HG03354 (cell line): ENCODE results near the gene PROX1.

ENCODE experiments used
- ATAC-seq: cut with Tn5 transposase; IDR thresholded peaks from one replicate; pipeline ENCODE4 v1.9.1; 2021; ENCODE audit warnings: mild to moderate bottlenecking; ENCODE audit not compliant: unreplicated experiment, poor library complexity, severe bottlenecking

The PROX1 gene

DNA sequence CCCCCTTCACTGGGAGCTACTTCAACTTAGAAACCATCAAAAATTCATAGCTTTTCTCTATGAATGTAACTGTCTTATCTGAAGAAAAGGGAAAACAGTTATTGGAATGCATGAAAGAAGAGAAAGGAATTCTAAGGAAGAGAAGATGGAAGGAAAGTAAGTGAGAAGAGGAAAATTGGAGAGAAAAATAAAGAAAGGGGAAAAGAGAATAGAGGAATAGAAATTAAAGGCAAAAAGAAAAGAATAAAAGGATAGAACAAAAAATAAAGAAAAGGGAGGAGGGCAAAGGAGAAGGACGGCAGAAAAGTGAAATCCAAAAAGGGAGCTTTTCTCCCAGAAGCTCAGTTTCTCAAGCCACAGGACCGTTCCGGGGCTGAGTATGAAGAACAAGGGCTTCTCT lies 9.9 kb upstream of the PROX1 start:
- no peak for ATAC-seq

DNA sequence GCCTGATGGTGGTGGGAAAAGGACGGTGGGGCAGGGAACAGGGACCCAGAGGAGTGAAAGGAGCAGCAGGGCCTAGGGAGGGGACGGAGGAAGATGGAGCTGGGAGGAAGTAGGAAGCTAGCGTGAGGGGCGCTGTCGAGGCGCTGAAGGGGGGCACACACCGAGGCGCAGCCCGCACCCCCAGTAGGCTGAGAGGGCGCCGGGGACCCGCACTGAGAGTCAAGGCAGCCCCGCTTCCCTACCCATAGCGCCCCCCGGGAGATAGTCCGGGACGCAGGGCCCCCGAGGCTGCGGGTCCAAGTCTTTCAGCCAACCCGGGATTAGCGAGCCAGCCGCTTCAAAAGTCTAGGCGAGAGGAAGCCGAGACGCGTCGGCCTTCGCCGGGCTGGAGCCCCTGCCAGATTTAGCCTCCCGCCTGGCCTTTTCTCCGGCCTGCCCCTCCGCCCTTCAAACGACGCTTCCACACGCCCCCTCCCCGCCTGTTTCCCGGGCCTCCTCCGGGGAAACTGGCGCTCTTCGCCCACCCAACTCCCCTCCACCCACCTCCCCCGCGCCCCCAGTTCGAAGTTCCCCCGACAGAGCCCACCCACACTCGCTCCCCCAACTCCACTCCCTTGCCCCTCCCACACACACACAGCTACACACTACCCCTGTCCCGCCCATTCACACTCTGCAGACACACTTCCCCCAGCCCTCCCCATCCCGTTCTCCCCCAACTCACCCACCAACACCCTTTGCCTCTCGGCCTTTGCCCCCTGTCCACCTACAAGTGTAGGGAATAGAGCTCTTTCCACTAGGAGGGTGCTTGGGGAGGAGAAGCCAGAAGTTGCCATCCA lies 7.8 kb upstream of the PROX1 start:
- no peak for ATAC-seq

DNA sequence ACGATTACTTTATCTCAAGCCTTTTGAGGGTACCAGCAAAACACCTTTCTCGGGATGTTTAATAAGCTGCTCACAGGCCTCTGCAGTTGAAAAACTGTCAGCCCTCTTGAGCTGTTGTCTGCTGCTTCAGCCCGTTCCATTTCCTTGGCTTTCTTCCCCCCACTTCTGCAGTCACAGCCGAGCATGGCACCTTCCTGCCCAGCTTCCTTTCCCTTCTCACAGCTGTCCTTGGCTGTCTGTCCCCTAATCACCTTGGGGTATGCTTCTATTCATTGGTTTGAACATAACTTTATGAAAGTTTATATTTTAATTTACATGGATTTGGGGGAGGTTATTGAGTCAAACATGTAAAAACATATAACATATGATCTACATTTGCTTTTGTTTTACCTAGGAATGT lies 6.9 kb upstream of the PROX1 start:
- ATAC-seq: no peak

DNA sequence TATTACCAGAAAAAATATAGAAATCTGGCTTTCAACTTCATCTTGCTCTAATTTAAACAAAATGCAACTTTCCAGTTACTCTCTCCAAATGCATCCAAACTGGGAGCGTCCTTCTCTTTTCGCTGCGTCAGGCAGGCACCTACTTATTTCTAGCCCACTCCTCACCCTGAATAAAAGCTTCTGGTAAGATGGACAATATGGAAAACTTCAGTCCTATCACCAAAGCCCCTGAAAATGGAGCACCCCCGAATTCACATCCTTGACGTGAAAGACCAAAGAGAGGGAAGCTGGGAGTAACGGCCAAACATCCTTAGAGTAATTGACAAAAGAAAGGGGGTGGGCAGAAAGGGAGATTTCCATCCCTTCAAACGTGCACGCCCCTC lies 5.5 kb upstream of the PROX1 start:
- no peak for ATAC-seq

DNA sequence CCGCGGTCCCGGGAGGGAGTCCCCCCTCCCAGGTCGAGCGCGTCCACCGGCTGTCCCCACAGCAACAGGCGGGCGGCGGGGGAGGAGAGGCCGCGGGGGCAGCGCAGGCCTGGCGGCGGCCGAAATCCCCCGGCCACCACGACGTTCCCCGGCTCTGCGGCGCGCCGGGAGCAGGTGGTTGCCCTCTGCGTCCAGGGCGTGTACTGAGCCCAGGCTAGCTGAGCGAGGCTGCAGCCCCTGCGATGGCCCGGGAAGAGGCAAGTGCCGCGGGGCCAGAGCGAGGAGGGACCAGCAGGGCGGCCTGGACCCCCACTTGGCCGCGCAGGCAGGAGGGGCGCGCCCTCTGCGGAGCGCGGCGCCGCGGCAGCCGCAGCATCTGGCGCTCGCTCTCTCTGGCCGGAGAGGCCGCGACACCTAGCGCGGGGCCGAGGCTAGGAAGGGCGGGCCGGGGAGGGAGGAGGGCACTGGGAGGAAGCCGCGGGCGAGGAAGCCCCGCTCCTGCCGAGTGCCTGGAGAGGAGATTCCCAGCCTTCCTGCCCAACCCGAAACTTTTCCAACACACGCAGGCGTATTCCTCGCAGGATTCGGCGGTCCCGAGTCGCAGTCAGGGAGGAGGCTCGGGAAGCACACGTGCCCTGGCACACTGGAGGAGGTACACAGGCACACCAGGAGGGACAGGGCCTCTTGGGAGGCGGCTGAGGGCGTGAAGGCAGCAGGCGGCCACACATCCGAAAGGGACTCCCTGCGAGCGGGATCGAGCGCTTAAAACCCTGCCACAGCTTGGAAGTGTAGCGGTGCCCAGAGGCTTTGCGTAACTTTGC lies 4.9 kb upstream of the PROX1 start:
- no peak for ATAC-seq

DNA sequence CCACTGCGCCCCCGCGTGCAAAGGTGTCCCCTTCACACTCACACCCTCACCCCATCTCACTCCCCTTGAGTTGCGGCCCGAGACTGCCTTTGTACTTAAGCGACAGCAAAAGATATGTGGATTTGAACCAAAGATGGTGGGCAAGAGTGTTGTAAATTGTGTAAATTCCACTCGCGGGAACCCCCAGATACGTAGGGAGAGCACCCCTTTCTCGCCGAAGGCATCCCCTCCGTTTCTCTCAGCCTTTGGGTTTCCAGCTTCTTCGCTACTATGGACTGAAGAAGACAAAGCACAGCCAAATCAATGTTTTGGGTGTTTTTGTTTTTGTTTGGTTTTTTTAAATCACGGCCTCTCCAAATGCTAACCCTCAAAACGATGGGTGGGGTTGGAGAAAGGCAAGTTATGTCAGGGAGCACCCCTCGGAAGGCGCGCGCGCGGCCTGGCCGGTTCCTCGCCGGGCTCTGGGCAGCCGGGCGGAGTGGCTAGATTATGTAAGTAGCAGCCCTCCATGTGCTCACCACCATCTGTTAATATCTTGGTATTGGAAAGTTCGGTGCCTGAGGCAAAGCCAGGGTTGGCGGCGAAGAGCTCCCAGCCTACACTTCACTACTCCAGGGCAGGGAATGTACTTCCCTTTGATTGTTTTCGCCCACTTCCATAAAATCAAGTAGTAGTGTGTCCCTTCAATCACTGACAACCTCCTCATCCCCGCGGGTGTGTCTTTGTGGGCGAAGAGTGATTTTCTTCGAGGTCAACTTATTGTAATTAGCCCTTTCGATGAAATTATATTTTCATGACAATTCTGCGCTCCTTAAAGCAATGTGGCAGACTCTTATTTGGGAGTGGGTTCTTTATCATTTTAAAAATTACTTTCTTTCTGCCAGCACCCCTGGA lies 4.0 kb upstream of the PROX1 start:
- no peak for ATAC-seq

DNA sequence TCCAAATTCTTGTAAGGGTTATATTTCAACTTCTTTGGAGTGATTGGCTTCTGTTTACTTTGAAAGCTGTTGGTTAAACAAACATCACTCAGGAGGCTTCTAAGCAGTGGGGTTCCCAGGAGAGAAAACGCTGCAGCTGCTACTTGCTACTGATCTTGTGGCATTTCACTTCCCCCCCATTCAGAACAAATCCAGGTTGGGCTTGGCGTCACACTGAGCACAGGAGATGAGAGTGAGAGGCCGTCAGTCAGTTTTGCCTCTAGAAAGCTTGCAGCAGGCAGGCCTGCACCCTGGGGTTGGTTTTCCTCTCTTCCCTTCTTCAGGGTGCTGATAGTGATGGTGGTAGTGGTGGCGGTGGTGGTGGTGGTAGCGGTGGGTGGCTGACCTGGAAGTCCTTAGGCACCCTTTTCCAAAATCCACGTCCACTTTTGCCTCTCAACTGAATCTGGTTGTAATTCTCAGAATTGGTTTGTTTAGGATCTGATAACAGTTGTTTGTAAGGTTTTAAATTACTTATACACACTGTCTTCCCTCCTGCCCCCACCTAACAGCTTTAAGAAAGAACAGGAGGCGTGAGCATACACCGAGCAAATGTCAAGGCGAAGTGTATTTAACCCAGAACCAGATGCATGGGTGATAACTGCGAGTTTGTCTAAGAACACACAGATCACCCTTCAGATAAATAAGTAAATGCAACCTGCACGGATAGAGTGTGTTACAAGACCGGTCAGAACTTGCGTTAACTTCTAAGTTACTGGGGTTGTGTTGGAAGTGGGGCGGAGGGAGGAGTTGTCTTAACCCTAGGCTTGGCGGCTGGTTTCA lies 3.2 kb upstream of the PROX1 start:
- ATAC-seq: no peak

DNA sequence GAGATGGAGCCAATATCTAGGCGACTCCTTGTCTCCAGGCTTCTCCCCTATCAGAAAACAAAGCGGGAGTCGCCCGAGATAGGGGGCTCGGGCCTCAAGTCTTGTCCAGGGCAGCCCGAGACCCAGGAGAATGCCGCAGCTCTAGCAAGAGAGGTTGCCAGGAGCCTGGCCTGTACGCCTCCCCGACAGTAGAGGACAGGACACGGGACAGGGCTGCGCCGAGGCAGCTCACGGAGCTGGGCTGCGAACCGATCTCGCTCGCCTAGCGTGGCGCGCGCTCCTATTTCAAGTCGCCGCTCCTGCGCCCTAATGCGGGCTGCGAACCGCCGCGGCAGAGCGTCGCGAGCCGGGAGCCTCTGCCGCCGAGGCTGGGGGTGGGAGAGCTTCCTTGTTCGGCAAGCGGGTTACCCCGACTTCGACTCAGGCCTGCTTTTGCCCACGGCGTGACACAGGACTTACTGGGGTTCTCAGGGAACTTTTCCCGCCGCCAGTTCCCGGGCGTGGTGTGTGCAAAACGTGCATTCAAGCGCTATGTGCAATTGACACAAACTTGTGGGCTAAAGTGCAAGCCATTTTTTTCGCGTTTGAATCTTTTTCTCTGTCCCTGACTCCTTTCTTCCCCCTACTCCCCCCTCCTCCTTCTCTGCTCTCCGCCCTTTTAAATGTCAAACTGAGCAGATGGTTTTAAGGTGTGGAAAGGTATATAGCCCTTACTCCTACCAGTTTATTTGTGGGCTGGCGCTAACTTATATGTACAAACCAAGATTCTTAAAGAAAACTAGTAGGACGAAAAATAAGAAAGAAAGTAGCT lies 2.4 kb upstream of the PROX1 start:
- no peak for ATAC-seq

DNA sequence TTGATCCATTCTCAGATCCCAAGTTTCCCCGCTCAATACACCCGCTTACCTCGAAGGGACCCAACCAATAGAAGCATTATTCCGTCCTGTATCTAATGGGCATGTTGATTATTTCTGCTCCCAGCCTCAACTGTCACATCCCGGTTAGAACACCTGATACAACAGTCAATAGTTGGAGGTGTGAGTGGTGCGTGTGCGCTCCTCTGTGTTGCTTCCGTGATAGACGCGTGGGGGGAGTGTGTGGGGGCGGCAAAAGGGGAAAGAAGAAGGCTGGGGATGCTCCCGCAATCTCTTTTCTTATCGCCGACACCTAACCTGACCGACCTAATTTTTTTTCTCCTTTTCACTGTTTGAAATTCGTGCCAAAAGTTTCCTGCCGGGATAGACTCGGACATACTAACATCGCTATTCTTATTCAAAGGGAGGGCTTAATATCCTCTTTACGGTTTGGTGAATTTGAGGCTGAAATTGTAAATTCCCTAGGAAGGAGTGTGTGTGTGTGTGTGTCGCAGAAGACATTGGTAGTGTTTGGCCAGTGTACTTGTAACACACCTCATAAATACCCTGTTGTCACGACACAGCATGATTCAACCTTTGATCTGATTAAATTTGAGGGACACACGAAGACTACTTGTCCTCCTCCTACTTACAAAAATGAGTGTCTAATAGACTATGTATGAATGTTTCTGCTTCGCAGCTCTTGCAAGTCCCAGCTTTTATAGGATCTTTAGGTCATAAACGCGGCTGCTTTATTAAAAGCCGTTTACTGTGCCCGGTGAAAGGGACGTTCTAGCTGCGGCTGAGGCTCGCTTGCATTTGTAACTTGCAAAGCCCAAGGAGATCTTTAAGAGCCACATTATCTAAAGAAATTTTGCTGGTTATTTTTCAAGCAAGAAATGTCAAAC lies 1.5 kb upstream of the PROX1 start:
- no peak for ATAC-seq

DNA sequence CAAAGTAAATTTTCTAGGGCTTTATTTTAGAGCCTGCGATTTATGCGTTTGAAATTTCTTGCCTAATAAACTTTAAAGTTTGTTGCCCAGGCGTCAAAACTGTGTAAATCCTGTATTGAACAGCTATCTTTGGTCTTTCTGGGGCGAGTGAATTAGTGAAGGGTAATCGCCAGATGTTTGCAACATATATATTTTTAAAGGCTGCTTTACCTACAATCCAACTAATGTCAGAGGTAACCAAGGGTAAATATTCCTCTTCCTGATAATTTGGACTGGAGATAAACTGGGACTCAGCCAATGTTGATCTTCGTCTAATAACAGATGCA lies 885 bp upstream of the PROX1 start:
- ATAC-seq: no peak

DNA sequence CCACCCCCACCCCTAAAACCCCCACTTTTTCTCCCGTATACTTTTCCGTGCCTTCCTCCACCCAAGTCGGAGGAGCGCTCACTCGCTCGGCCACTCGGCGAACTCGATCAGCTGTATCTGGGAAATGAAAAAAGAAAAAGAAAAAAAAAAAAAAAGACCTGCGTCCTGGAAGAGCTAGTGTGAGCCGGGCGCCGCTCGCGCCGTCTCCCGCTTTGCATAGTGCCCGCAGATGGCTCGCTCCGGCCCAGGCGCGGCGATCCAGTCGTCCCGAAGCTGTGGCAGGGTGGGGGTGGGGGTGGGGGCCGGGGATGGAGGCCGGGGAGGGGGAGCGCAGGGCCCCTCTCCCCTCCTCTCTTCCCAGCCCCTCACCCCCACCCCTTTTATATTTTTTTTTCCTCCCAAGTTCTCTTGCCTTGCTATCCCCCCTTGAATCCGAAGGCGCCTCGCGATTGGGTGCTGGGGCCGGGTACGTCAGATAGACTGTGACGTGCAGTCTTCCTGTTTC lies 299 bp upstream of the PROX1 start:
- peak; percentile 81 for ATAC-seq

DNA sequence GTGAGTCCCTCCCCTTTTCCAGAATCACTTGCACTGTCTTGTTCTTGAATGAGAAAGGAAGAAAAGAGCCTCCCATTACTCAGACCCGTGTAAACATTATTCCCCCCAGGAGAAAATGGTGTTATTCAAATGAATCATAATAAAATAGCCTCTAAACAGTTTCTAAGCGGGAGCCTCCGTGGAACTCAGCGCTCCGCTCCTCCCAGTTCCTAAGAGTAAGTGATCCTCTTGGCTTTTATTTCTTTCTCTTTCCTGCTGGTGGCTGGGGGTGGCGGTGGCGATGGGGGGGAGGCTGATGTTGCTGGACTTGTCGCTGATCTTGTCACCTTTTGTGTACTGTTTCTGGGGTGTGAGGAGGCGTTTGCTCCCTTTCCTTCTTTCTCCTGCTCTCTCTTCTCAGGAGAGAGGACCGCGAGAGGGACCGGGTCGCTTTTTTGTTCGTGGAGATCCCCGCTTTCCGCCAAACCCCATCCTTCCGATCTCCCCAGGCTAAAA lies 781 bp downstream of the PROX1 start:
- no peak for ATAC-seq

DNA sequence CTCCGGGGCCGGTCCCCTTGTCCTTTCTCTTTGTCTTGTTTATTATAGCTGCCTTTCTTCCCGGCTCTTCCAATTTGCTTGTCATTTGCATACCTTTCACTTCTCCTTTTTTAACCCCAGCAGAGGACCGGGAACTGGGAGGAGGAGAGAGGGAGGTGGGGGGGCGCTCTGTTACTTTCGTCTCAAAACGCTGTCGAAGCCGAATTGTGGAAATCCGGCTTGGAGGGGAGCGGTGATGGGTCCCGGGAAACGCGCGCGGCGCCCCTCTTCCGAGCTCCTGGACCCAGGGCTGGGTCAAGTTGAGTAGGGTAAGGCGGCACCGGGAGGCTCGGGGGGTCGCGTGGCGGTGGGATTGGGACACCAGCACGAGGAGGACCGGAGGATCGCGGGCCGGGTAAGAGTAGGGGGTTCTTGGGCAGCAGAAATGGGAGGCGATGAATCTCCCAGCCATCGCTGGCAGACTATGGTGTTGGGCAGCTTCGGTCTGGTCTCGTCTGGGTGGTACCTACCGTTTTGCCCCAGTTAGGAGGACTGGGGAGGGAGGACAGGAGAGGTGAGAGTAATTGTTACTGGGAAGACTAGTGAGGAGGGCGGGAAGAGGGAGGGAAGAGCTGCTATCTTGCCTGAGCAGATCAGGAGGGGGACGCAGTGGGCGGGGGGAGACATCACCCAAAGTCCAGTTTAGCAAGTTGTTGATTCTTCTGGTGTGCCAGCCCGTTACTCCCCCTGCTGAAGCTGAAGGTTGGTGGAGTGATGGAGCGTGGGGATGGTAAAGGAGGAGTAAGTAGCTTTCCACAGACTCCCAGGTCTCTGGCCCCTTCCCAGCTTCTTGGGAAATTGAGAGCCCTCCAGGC lies 1.5 kb downstream of the PROX1 start:
- ATAC-seq: no peak

DNA sequence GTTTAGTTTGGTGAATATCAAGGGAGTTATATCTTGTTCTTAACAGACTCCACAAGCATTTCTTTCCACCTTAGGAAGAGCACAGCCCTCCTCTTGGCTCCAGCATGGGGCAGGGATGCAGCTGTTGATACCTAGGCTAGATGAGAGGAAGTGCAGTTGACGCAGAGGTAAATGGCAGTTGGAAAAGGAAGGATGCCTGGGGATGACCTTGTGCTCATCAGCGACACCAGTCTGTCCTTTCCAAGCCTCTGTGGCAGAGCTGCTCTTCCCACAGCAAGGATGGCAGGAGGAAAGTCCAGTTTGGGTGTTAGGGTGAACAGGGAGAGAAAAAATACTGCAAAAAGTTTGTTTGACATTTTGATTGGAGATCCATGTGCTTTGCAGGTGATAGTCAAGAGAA lies 6.2 kb downstream of the PROX1 start:
- no peak for ATAC-seq

DNA sequence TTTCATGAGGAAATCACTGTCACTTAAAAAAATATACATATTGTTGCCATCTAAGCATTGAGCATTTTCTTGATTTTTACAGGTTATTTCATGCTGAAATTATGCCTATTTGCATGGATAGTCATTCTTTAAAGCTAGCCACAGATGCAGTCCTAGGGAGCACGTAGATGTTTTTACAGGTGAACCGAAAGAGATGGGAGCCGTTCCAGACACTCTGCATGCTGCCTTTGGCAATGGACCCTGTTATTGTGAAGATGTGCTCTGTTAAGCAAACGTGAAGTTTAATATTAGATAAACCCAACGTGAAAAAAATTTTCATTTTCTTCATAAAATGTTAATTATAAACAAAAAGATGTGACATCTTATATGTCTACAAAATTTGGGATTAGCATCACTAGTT lies 7.1 kb downstream of the PROX1 start:
- ATAC-seq: no peak

DNA sequence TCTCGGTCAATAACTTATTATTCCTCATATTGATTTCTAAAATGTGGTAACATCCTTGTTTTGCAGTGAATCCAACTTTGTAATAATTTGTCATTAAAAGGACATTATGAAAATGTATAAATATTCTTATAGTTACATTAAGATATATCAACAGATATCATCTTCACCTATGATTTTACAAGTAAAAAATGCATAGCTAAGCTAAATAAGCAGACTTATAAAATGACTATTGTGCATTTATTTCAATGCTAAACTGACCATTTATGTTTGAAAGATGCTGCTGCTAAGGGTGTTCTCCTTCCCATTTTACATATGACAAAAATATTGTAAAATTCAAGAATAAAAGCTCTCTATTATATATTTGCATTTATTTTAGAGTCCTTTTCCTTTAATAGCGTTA lies 7.8 kb downstream of the PROX1 start:
- no peak for ATAC-seq
